Cortex of kidney (tissue), 1 donor: Measurements from ENCODE around the gene PARVA.

ENCODE experiments used
- DNase-seq: peaks from one replicate; lab custom pipeline; 2025; lab: John Stamatoyannopoulos, UW

PARVA gene

DNA sequence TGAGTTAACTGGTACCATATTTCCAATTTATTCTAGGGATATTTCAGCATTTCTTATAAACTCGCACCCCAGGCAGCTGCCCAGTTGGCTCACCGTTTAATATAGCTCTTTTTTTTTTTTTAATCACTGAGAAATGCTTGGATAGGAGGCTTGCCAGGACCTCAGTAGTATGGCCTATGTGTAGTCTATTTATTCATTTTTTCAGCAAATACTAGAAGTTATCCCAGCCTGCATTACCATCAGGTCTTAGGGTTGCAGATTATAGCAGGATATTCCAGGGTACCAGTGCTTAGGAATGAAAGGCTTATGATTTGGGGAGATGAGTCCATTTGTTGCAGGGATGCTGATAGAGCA is 26.6 kb downstream of the PARVA start:
- DNase-seq, result no peak

DNA sequence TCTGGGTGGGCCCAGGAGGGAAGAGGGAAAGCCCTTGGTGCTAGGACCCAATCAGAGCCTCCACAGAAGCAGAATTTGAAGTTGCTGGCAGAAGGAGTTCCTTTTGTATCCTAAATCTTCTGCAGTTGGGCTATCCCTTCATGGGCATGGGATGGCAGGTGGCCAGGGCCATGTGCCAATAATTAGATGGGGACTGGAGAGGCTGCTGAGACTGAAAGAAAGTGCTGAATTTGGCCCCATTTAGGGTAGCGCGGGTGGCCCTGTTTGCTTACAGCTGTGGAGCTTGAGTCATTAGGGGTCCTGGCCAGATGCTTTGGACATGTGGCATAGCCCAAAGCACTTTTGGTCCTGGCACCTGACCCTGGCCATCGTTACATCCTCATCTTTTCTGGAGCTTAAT is 27.1 kb downstream of the PARVA start:
- no peak for DNase-seq

- no peak for DNase-seq
These were observed 30.9 kb downstream of the PARVA start for GRCh38 chr11:12408156-12408770.

GRCh38 chr11:12409621-12410005 is 32.2 kb downstream of the PARVA start:
- no peak for DNase-seq

- DNase-seq, result no peak
These were observed 32.8 kb downstream of the PARVA start for GRCh38 chr11:12410006-12410728.

DNA sequence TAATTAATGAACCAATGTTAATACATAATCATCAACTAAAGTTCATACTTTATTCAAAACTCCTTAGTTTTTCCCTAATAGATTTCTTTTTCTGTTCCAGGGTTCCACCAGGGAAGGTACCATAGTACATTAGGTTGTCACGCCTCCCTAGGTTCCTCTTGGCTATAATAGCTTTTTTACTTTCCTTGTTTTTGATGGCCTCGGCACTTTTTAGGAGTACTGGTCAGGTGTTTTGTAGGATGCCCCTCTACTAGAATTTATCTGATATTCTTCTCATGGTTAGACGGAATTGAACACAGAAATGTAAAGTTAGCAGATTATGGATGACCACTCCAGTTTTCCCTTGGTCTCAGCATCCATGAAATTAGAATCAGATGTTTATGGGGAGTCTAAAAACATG is 34.0 kb downstream of the PARVA start:
- DNase-seq, result no peak

GRCh38 chr11:12411806-12412727 is 34.7 kb downstream of the PARVA start:
- DNase-seq, result no peak

GRCh38 chr11:12413141-12414052 is 36.0 kb downstream of the PARVA start:
- no peak for DNase-seq

- DNase-seq, result no peak
These were observed 37.2 kb downstream of the PARVA start for GRCh38 chr11:12414611-12415010.

GRCh38 chr11:12415342-12415966 is 38.1 kb downstream of the PARVA start:
- no peak for DNase-seq

GRCh38 chr11:12416552-12416951 is 39.2 kb downstream of the PARVA start:
- DNase-seq, result no peak

- DNase-seq, result no peak
These were observed 40.6 kb downstream of the PARVA start for GRCh38 chr11:12417691-12418611.

DNA sequence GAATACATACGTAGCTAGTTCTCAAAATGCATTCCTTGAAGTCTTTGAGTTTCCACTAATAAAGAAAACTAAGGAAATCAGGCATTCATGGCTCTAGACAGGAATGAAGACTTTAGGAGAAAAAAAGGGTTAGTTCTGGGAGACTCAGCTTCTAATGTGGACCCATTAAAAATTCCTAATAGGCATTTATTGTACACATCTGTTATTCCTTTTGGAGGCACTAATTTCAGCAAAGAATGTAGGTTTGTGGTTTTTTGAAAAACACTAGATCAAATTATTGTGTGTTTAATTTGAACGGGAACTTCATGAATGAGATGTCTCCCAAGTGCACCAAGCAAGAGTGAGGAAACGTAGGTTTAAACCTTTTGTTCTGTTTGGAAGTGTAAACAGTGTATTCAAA is 42.7 kb downstream of the PARVA start:
- no peak for DNase-seq

DNA sequence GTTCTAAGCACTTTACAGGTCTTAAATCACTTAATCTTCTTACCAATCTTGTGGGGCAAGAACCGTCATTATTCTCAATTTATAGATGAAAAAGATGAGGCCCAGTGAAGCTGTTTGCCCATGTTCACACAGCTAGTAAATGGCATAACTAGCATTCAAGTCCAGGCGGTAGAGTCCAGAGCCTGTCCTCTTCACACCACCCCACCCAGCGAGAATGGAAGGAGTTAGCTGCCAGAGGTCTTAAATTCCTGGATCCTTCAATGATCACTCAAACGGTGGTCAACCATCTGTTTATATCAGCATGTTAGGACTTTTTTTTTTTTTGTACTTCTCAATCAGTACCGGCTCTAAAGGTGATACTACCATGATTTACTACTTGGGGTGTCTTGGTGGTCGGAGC is 43.3 kb downstream of the PARVA start:
- no peak for DNase-seq

GRCh38 chr11:12421386-12421785 is 44.0 kb downstream of the PARVA start:
- no peak for DNase-seq

- DNase-seq, result no peak
These were observed 48.8 kb downstream of the PARVA start for GRCh38 chr11:12426176-12426575.

- DNase-seq, result no peak
These were observed 51.8 kb downstream of the PARVA start for GRCh38 chr11:12429155-12429554.

- DNase-seq, result no peak
These were observed 53.0 kb downstream of the PARVA start for GRCh38 chr11:12430351-12430750.

DNA sequence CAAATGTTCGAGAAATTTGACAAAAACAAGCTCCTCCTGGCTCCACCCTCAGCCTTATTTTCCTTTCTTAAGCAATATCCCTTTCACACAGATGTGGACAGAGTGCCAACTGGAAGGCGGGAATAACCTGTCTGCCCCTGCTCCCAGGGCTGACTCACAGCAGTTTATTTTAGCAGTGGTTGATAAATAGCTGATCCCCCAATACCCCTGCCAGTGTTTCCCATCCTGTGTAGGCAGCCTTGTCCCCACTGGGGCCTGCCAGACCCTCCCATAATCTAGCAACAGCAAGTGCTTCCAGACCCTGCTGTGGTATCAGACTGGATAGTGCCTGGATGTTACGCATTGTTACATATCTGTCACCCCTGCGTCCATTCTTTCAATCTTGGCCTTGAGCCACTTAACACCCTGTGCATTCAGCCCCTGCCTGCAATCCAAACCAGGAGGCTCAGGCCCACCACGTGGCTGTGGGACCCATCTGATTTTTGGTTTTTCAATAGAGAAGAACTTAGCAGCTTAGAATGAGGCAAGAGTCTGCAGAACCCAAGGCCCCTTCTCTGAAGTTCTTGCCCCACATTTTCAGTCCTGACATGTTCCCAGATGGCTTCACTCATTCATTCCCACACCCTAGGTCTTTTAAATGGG is 53.7 kb downstream of the PARVA start:
- no peak for DNase-seq

- no peak for DNase-seq
These were observed 55.1 kb downstream of the PARVA start for GRCh38 chr11:12432507-12432906.
